H1 (cell line): ENCODE data around the gene ELMO1. TPM values are rescaled to one million over a fixed set of nuclear protein-coding genes. Genes with fewer than 3 reads are reported as not detected.

ENCODE experiments used
- CTCF ChIA-PET: fragments of 300-600 bp; sonication (Branson Sonifier 250); formaldehyde crosslinking; loops from one replicate; lab custom pipeline; 2021; ENCODE audit not compliant: partially characterized antibody; lab: Charles Lee
- POLR2A ChIA-PET: fragments of 300-600 bp; sonication (Branson Sonifier 250); formaldehyde crosslinking; loops from one replicate; lab custom pipeline; 2021; ENCODE audit warnings: inconsistent platforms; ENCODE audit not compliant: partially characterized antibody; lab: Charles Lee
- DNase-seq, 2 experiments: peaks; one replicate each; pipeline versions ENCODE4 v3.0.0 to v3.0.0-alpha.2; 2010 to 2022; ENCODE audit warnings: low spot score in 2 of 2, low read depth in 1 of 2, mixed read lengths in 1 of 2
- FAIRE-seq: peaks from 2 replicates; lab custom pipeline; 2011; peaks lifted over from hg19 to GRCh38; lab: Jason Lieb, UNC
- H2AFZ ChIP-seq: 2 replicates; pipeline ENCODE4 v1.8.1; 2012; ENCODE audit warnings: low read length, inconsistent platforms
- H2AK5ac ChIP-seq: 2 replicates; pipeline ENCODE4 v1.6.1; 2013; ENCODE audit warnings: low read depth, low read length
- H2BK120ac ChIP-seq: replicated peaks from 2 replicates; pipeline ENCODE3; 2013; ENCODE audit warnings: low read depth, low read length, inconsistent platforms
- H2BK12ac ChIP-seq: 2 replicates; pipeline ENCODE4 v1.6.1; 2013; ENCODE audit warnings: low read depth, low read length
- H2BK15ac ChIP-seq: 2 replicates; pipeline ENCODE4 v1.6.1; 2013; ENCODE audit warnings: low read length
- H2BK20ac ChIP-seq: 2 replicates; pipeline ENCODE4 v1.6.1; 2013; ENCODE audit warnings: low read length
- H2BK5ac ChIP-seq: 2 replicates; pipeline ENCODE4 v1.6.1; 2013; ENCODE audit warnings: low read depth, low read length
- H3K14ac ChIP-seq: 2 replicates; pipeline ENCODE4 v1.6.1; 2013; ENCODE audit warnings: inconsistent platforms; ENCODE audit not compliant: insufficient read length
- H3K18ac ChIP-seq: 2 replicates; pipeline ENCODE4 v1.6.1; 2013; ENCODE audit warnings: low read length; ENCODE audit errors: extremely low read depth
- H3K23ac ChIP-seq: 2 replicates; pipeline ENCODE4 v1.6.1; 2013; ENCODE audit warnings: inconsistent platforms; ENCODE audit not compliant: insufficient read length
- H3K23me2 ChIP-seq: 2 replicates; pipeline ENCODE4 v1.6.1; 2013; ENCODE audit warnings: low read depth, low read length
- H3K27ac ChIP-seq: 2 replicates; pipeline ENCODE4 v1.6.1; 2011; ENCODE audit warnings: low read depth, low read length, inconsistent platforms
- H3K27me3 ChIP-seq, 4 experiments: replicated peaks in 1 of 4; 1 replicate in 1 of 4; 2 replicates in 3 of 4; pipeline versions ENCODE4 v1.6.1 to v1.8.1; 2011 to 2013; ENCODE audit warnings: low read length in 3 of 4, mild to moderate bottlenecking in 3 of 4, inconsistent platforms in 2 of 4, mixed read lengths in 2 of 4, moderate library complexity in 1 of 4; ENCODE audit not compliant: control insufficient read depth in 3 of 4, insufficient read depth in 3 of 4; ENCODE audit errors: extremely low read depth in 1 of 4
- H3K36me3 ChIP-seq, 4 experiments: 2 replicates each; pipeline versions ENCODE4 v1.6.1 to v1.8.1; 2011 to 2013; ENCODE audit warnings: mild to moderate bottlenecking in 4 of 4, low read length in 3 of 4, moderate library complexity in 2 of 4, control low read depth in 1 of 4, inconsistent platforms in 1 of 4; ENCODE audit not compliant: insufficient read depth in 4 of 4, control insufficient read depth in 2 of 4
- H3K4ac ChIP-seq: replicated peaks from 2 replicates; pipeline ENCODE3; 2013; ENCODE audit warnings: low read length, low read depth, mixed read lengths, inconsistent platforms; ENCODE audit not compliant: insufficient read length
- H3K4me1 ChIP-seq, 4 experiments: replicated peaks in 1 of 4; 1 replicate in 1 of 4; 2 replicates in 3 of 4; pipeline versions ENCODE4 v1.6.1 to v1.8.1; 2011 to 2013; ENCODE audit warnings: low read length in 3 of 4, inconsistent platforms in 2 of 4, mixed read lengths in 1 of 4; ENCODE audit not compliant: insufficient read depth in 4 of 4, control insufficient read depth in 3 of 4
- H3K4me2 ChIP-seq, 2 experiments: 2 replicates each; pipeline versions ENCODE4 v1.6.1 to v1.8.1; 2011 to 2013; ENCODE audit warnings: low read depth in 2 of 2, low read length in 2 of 2, control low read depth in 1 of 2, inconsistent platforms in 1 of 2, mild to moderate bottlenecking in 1 of 2; ENCODE audit not compliant: insufficient read depth in 1 of 2
- H3K4me3 ChIP-seq, 4 experiments: fragments of 200-600, 300-600 bp in 1 of 4; sonication (generic), shearing (Covaris generic), sonication (Bioruptor Twin) in 1 of 4; 2 replicates each; pipeline versions ENCODE4 v1.5.1 to v1.8.1; 2011 to 2016; ENCODE audit warnings: low read length in 4 of 4, low read depth in 3 of 4, control low read depth in 2 of 4, inconsistent platforms in 2 of 4, mild to moderate bottlenecking in 2 of 4, mixed read lengths in 1 of 4, moderate library complexity in 1 of 4; ENCODE audit not compliant: insufficient read depth in 2 of 4; ENCODE audit errors: extremely low read depth in 1 of 4
- H3K56ac ChIP-seq: replicated peaks from 2 replicates; pipeline ENCODE3; 2013; ENCODE audit warnings: low read depth, mild to moderate bottlenecking, mixed read lengths, low read length, inconsistent platforms; ENCODE audit not compliant: insufficient read length
- H3K79me1 ChIP-seq: 2 replicates; pipeline ENCODE4 v1.6.1; 2013; ENCODE audit warnings: low read depth, low read length, control low read depth
- H3K79me2 ChIP-seq, 2 experiments: 2 replicates each; pipeline versions ENCODE4 v1.6.1 to v1.8.1; 2012 to 2013; ENCODE audit warnings: low read length in 2 of 2, mild to moderate bottlenecking in 2 of 2, inconsistent platforms in 1 of 2; ENCODE audit not compliant: insufficient read depth in 2 of 2, control insufficient read depth in 1 of 2
- H3K9ac ChIP-seq, 4 experiments: replicated peaks in 1 of 4; 1 replicate in 1 of 4; 2 replicates in 3 of 4; pipeline versions ENCODE4 v1.6.1 to v1.8.1; 2011 to 2013; ENCODE audit warnings: low read depth in 3 of 4, low read length in 3 of 4, control low read depth in 2 of 4, mild to moderate bottlenecking in 2 of 4, moderate library complexity in 2 of 4, inconsistent platforms in 1 of 4; ENCODE audit errors: extremely low read depth in 1 of 4
- H3K9me3 ChIP-seq, 2 experiments: 2 replicates each; pipeline versions ENCODE4 v1.6.1 to v1.8.1; 2012 to 2013; ENCODE audit warnings: mild to moderate bottlenecking in 2 of 2, moderate library complexity in 2 of 2, control low read depth in 1 of 2, inconsistent platforms in 1 of 2, low read depth in 1 of 2, low read length in 1 of 2, mixed read lengths in 1 of 2; ENCODE audit not compliant: insufficient read depth in 2 of 2
- H4K20me1 ChIP-seq, 2 experiments: replicated peaks in 1 of 2; 2 replicates each; pipeline versions ENCODE3 to v1.8.1; 2011 to 2013; ENCODE audit warnings: inconsistent platforms in 2 of 2, low read length in 2 of 2, mild to moderate bottlenecking in 1 of 2; ENCODE audit not compliant: insufficient read depth in 2 of 2, control insufficient read depth in 1 of 2
- H4K5ac ChIP-seq: 2 replicates; pipeline ENCODE4 v1.6.1; 2013; ENCODE audit warnings: low read length, low read depth, mixed read lengths, inconsistent platforms; ENCODE audit not compliant: insufficient read length
- H4K8ac ChIP-seq: 2 replicates; pipeline ENCODE4 v1.8.0; 2013; ENCODE audit warnings: mild to moderate bottlenecking, moderate library complexity, low read length, inconsistent platforms; ENCODE audit not compliant: insufficient read depth; ENCODE audit errors: extremely low read depth
- H4K91ac ChIP-seq: replicated peaks from 2 replicates; pipeline ENCODE3; 2013; ENCODE audit warnings: low read length, mixed read lengths, inconsistent platforms; ENCODE audit not compliant: insufficient read length
- E2F6 ChIP-seq: IDR thresholded peaks from 2 replicates; pipeline ENCODE4 v1.6.1; 2012; ENCODE audit warnings: inconsistent platforms
- EP300 ChIP-seq, 2 experiments: IDR thresholded peaks; 1 replicate in 1 of 2; 2 replicates in 1 of 2; pipeline ENCODE4 v1.6.1; 2011 to 2012; ENCODE audit warnings: low read depth in 2 of 2, low read length in 2 of 2, mild to moderate bottlenecking in 2 of 2, borderline replicate concordance in 1 of 2, inconsistent platforms in 1 of 2, moderate library complexity in 1 of 2
- GTF2F1 ChIP-seq: IDR thresholded peaks from 2 replicates; pipeline ENCODE4 v1.6.1; 2012; ENCODE audit warnings: low read depth, low read length, improper control_type of control experiment, borderline replicate concordance
- JUN ChIP-seq: IDR thresholded peaks from 2 replicates; pipeline ENCODE4 v1.6.1; 2011; ENCODE audit warnings: low read depth, mild to moderate bottlenecking, improper control_type of control experiment, low read length
- RBBP5 ChIP-seq: IDR thresholded peaks from 2 replicates; pipeline ENCODE4 v1.7.1; 2012; ENCODE audit warnings: low read depth, mild to moderate bottlenecking, inconsistent platforms, low read length, moderate library complexity, borderline replicate concordance
- RFX5 ChIP-seq: IDR thresholded peaks from 2 replicates; pipeline ENCODE4 v1.6.1; 2011; ENCODE audit warnings: low read depth, low read length, improper control_type of control experiment, borderline replicate concordance
- TAF1 ChIP-seq: IDR thresholded peaks from 2 replicates; pipeline ENCODE4 v1.6.1; 2011; ENCODE audit warnings: mild to moderate bottlenecking, low read depth, low read length
- TBP ChIP-seq: IDR thresholded peaks from 2 replicates; pipeline ENCODE4 v1.6.1; 2011; ENCODE audit warnings: low read depth, low read length, improper control_type of control experiment
- WGBS, 2 experiments: shearing (Covaris generic) in 1 of 2; methylation state at CpG; one replicate each; pipeline versions ENCODE4 v1.1.6 to v1.1.7; 2013 to 2015; ENCODE audit warnings: low lambda C conversion rate in 2 of 2, mixed read lengths in 2 of 2, inconsistent platforms in 1 of 2, low coverage in 1 of 2, missing lambda C conversion rate in 1 of 2; ENCODE audit not compliant: insufficient replicate concordance in 2 of 2, insufficient coverage in 1 of 2, insufficient read length in 1 of 2; ENCODE audit errors: extremely low coverage in 1 of 2, missing lambda C conversion rate in 1 of 2; 5-methylcytosine and 5-hydroxymethylcytosine counted together
- polyA plus RNA-seq, 7 experiments: library from polyadenylated mRNA; depleted of rRNA in 3 of 7; stranded (reverse) in 5 of 7; unstranded in 2 of 7; fragments of >200 nt in 5 of 7; fragments of 200-250 nt in 2 of 7; gene quantifications; 1 replicate in 5 of 7; 2 replicates in 1 of 7; 4 replicates in 1 of 7; pipeline versions ENCODE4 v1.2.1 to v1.2.3, GENCODE V29; 2011 to 2013; ENCODE audit warnings: missing spikeins in 2 of 7, mixed read lengths in 2 of 7
- total RNA-seq: library from RNA; stranded (reverse); fragmentation: NEBNext Ultra II Directional; extraction: Animal tissue kit (Norgen Biotek cat#: 25700); gene quantifications from 2 replicates; pipeline ENCODE4 v1.2.1, GENCODE V29; 2021

ELMO1 gene
- total and polyA plus RNA-seq, 2 of the 8 experiments (the other 6 are each of a cell fraction or from before 2014, with no cell fraction given): 18.4 to 21.0 TPM

- H3K9me3 ChIP-seq: no peaks in the 10 kb centered on the region
- H4K20me1 ChIP-seq: no peaks in the 10 kb centered on the region
- FAIRE-seq (no peak), DNase-seq (no peak)
- no peak overlapping the region for H3K4me2 ChIP-seq
- H3K4me3 ChIP-seq: no peak overlapping the region
- no peaks in the 10 kb centered on the region for H3K27me3 ChIP-seq
- H4K5ac ChIP-seq: no peak overlapping the region
- H4K91ac ChIP-seq: no peak overlapping the region
- H2BK12ac ChIP-seq: no peak overlapping the region
- H2BK120ac ChIP-seq: no peak overlapping the region
- POLR2A ChIA-PET: interaction anchor here (1.6 kb wide), 1 partner anchor 9 kb away, joined by 3 read pairs; no protein-coding TSS in a partner anchor
- no peaks in the 10 kb centered on the region for H3K23me2 ChIP-seq
- H2AK5ac ChIP-seq: no peak overlapping the region
- no peaks in the 10 kb centered on the region for H3K79me1 ChIP-seq
- no peaks in the 10 kb centered on the region for H3K36me3 ChIP-seq
- peaks cover 0 to 6% (median 2%) of the 10 kb centered on the region in 4 experiments; a peak in 2 of 7 replicates for H3K4me1 ChIP-seq
- TF ChIP-seq E2F6 (no peak), RFX5 (no peak), EP300 (IDR thresholded peaks at IDR 0.05; ENCODE audit: borderline replicate concordance in 1 of 2, low read depth in 2 of 2, low read length in 2 of 2) (no peak), TAF1 (no peak), GTF2F1 (no peak), TBP (no peak), RBBP5 (no peak), JUN (no peak)
- H2BK15ac ChIP-seq: no peak overlapping the region
- no peaks in the 10 kb centered on the region for H3K79me2 ChIP-seq
- 83% methylated on average over 4 of the region's 4 CpGs; no CpG with 5 or more reads in 1 of the 2 experiments for WGBS, 2 experiments
- H3K18ac ChIP-seq: no peak overlapping the region
- no peak overlapping the region for H3K27ac ChIP-seq
- H2AFZ ChIP-seq: no peak overlapping the region
- no peak overlapping the region for H3K14ac ChIP-seq
- H2BK5ac ChIP-seq: no peak overlapping the region
- no peak overlapping the region for H3K4ac ChIP-seq
- H3K23ac ChIP-seq: no peak overlapping the region
- H2BK20ac ChIP-seq: no peak overlapping the region
- no peak overlapping the region for H3K56ac ChIP-seq
- H4K8ac ChIP-seq: no peak overlapping the region
- CTCF ChIA-PET: interaction anchor here (0.6 to 18.1 kb wide), 6 partner anchors 8 to 889 kb away, joined by 3 to 162 read pairs (median 4); no protein-coding TSS in a partner anchor
- no peak overlapping the region for H3K9ac ChIP-seq
Measured at GRCh38 chr7:37007268-37007667, 441.4 kb downstream of the ELMO1 start.
